Thymus (tissue), 11 donors: Measurements from ENCODE around the gene DNAJB2. TPM values are rescaled to one million over a fixed set of nuclear protein-coding genes. Genes with fewer than 3 reads are reported as not detected.

ENCODE experiments used
- DNase-seq, 9 donors: peaks; one replicate each; pipeline ENCODE4 v3.0.0-alpha.2; 2013; ENCODE audit warnings: low spot score in 9 of 9, low read depth in 6 of 9, missing footprints in 1 of 9
- H3K27ac ChIP-seq, 2 donors: one replicate each; pipeline ENCODE4 v1.5.1; 2013; ENCODE audit warnings: control low read depth in 1 of 2, low read depth in 1 of 2, low read length in 1 of 2, mild to moderate bottlenecking in 1 of 2, moderate library complexity in 1 of 2
- H3K27me3 ChIP-seq, 2 donors: one replicate each; pipeline ENCODE4 v1.5.1; 2013; ENCODE audit warnings: low read length in 1 of 2; ENCODE audit not compliant: control insufficient read depth in 2 of 2, insufficient read depth in 1 of 2
- H3K36me3 ChIP-seq, 2 donors: one replicate each; pipeline ENCODE4 v1.5.1; 2013; ENCODE audit warnings: low read length in 1 of 2, mild to moderate bottlenecking in 1 of 2, moderate library complexity in 1 of 2; ENCODE audit not compliant: control insufficient read depth in 2 of 2, insufficient read depth in 2 of 2
- H3K4me1 ChIP-seq, 2 donors: one replicate each; pipeline ENCODE4 v1.5.1; 2013; ENCODE audit warnings: low read length in 2 of 2; ENCODE audit not compliant: control insufficient read depth in 2 of 2, insufficient read depth in 2 of 2
- H3K4me3 ChIP-seq, 2 donors: one replicate each; pipeline ENCODE4 v1.5.1; 2013; ENCODE audit warnings: low read length in 2 of 2, control low read depth in 1 of 2, mild to moderate bottlenecking in 1 of 2
- H3K9me3 ChIP-seq, 2 donors: one replicate each; pipeline ENCODE4 v1.5.1; 2013; ENCODE audit warnings: low read length in 1 of 2, mild to moderate bottlenecking in 1 of 2; ENCODE audit not compliant: control insufficient read depth in 2 of 2, insufficient read depth in 1 of 2
- WGBS: extraction: QIAGEN DNeasy Blood & Tissue Kit; methylation state at CpG from one replicate; pipeline ENCODE4 v1.1.7; 2013; 5-methylcytosine and 5-hydroxymethylcytosine counted together
- polyA plus RNA-seq: library from polyadenylated mRNA; stranded (reverse); fragments of 200-250 nt; gene quantifications from one replicate; pipeline ENCODE4 v1.2.3, GENCODE V29; 2013
- total RNA-seq: library from RNA; stranded (reverse); fragments of 120-200 nt; gene quantifications from one replicate; pipeline ENCODE4 v1.2.4, GENCODE V29; 2013
- donor health status: healthy.

Gene DNAJB2
- total and polyA plus RNA-seq, 2 donors: 27.0 to 87.0 TPM

DNA sequence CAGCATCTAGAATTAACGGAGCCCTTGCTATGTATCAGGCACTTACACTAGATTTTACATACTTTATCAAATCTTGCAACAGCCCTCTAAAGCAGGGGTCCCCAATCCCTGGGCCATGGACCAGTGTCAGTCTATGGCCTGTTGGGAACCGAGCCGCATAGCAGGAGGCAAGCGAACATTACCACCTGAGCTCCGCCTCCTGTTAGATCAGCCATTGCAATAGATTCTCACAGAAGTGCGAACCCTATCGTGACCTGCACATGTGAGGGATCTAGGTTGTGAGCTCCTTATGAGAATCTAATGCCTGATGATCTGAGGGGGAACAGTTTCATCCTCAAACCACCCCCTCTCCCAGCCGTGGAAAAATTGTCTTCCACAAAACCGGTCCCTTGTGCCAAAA is 13.4 kb downstream of the DNAJB2 start:
- Histone ChIP-seq H3K27me3 (peaks cover 4 to 59% of the 10 kb centered on the region in 2 donors), H3K27ac (no peak overlapping the region), H3K4me3 (no peak overlapping the region), H3K9me3 (no peaks in the 10 kb centered on the region), H3K4me1 (peaks cover 18 to 23% of the 10 kb centered on the region in 2 donors), H3K36me3 (no peaks in the 10 kb centered on the region)
- WGBS: 97% methylated on average over 9 of the region's 9 CpGs
- DNase-seq: no peak

DNA sequence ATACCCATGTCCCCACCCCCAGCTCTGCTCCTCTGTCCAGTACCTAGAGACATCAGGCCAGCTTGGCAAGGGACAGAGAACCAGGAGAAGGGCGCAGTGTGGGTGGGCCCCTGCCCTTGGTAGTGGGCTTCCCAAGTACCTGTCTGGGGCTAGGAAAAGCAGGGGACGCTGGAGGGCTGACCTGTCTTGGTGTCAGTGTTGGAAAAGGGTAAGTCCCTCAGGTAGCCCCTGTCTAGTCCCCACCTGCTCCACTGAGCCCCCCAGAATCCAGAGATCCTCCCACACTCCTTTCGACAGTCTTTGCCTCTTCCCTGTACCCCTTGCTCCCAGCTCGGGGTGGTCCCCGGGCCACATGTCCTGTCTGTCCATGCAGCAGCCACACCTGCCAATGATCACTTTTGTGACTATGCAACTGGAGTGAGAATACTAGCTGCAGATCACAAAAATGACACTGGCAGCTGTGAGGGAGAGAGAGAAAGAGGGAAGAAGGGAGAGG is 14.6 kb downstream of the DNAJB2 start:
- no peak overlapping the region for H3K27ac ChIP-seq
- DNase-seq: no peak

DNA sequence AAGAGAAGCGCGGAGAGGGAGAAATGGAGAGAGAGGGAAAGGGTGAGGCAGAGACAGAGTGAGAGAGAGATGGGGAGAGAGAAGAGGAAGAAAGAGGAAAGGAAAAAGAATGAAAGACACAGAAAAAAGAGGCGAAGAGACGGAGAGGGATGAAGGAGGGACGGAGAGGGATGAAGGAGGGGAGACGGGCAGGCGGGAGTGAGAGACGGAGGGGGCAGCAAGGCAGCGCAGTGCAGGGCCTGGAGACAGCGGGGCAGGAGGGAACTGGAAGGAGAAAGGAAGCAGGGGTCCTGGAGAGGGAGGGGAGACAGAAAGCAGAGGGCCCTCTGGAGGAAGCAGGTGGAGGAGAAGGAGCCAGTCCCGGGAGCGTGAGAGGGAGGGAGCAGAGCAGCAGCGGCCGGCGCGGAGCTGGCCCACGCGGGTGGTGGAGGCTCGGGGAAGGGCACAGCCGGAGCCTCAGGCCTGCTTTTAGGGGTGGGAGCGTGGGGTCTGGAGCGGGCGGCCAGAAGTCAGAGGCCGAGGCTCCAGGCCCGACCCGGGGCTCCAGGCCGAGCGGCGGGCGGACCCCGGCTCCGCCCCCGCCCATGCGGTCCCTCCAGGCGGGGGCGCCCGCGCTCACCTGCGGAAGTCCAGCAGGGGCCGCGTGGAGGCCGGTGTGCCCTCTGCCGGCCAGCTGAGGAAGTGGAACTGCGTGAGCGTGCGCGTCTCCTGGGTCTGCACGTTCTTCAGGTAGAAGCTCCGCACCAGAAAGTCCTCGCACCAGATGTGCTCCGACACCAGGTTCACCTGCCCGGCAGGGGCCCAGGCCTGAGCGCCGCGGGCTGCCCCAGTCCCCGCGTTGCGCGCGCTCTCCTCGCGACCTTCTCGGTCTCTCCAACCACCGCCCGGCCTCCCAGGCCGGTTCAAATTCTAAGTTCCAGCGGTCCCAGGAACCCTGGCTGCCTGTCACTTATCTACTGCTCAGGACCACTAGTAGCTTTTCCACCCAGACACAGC is 15.5 kb downstream of the DNAJB2 start:
- peaks cover 18 to 31% of the 10 kb centered on the region in 2 donors for H3K4me1 ChIP-seq
- H3K4me3 ChIP-seq: peak overlapping the region; percentile 45 to 59
- H3K27ac ChIP-seq: peak overlapping the region in 1 of 2 donors; percentile 69
- peaks cover 6 to 68% of the 10 kb centered on the region in 2 donors for H3K27me3 ChIP-seq
- peak; percentile 71 to 92 (median 80) for DNase-seq
- no peaks in the 10 kb centered on the region for H3K36me3 ChIP-seq
- H3K9me3 ChIP-seq: no peaks in the 10 kb centered on the region
- 7% methylated on average over 67 of the region's 67 CpGs for WGBS

More for the DNA sequence above, 14.6 kb downstream of the DNAJB2 start:
- Histone ChIP-seq H3K27me3 (peaks cover 4 to 60% of the 10 kb centered on the region in 2 donors), H3K9me3 (no peaks in the 10 kb centered on the region), H3K36me3 (no peaks in the 10 kb centered on the region), H3K4me1 (peaks cover 18 to 30% of the 10 kb centered on the region in 2 donors), H3K4me3 (no peak overlapping the region)
- 94% methylated on average over 5 of the region's 5 CpGs for WGBS

DNA sequence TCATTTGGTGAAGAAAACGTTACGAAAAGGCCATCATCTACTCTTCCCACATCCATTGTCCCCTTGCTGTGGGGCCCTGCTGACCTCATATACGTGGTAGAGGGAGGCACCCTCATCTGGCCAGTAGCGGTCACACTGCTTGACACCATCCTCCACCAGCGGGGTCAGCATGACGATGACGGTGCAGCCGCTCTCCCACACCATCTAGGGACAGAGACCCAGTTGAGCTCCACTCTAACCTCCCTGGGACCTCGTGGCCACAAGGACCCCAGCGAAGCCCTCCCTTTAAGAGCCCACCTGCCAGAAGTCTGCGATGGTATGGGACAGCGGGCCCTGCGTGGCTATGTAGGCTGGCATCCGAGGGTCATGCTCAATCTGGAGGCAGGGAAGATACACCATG is 17.0 kb downstream of the DNAJB2 start:
- no peak for DNase-seq

DNA sequence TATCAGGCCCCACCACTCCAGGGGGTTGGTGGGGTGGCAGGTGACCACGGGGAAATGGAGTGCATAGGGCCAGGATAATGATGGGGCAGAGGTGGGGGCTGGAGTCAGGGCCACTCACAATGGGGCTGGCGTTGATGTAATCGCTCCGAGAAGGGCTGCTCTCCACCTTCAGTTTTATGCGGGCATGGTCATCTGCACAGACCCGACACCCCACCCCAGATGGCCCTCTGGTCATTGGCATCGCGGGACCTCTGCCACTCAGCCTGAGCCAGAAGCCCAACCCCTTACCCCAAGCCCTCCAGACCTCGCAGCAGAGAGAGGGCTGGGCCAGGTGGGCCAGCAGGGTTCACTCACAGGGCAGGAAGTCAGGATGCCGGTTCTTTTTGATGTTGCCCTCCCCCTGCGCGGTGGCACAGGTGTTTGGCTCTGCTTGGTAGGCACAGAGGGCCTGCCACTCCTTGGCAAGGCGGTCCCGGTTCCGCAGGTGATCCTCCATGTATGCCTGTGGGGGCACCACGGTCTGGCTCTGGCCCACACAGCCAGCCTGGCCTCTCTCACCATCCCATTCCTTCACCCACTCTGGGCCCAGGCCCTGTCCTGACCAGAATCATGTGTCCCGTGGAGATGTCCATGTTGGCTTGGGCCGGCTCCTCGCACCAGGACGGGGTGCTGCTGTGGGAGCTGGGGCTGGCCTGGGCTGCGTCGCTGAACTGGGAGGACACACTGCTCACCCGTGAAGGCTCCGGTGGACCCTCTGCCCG is 17.6 kb downstream of the DNAJB2 start:
- H3K4me3 ChIP-seq: no peak overlapping the region
- H3K27ac ChIP-seq: no peak overlapping the region
- peaks cover 9 to 73% of the 10 kb centered on the region in 2 donors for H3K27me3 ChIP-seq
- no peaks in the 10 kb centered on the region for H3K9me3 ChIP-seq
- H3K4me1 ChIP-seq: peaks cover 18 to 31% of the 10 kb centered on the region in 2 donors
- peak in 5 of 9 donors; percentile 47 to 81 (median 62) for DNase-seq
- no peaks in the 10 kb centered on the region for H3K36me3 ChIP-seq
- 75% methylated on average over 25 of the region's 25 CpGs for WGBS

More for the DNA sequence above, 17.0 kb downstream of the DNAJB2 start:
- WGBS: 95% methylated on average over 14 of the region's 14 CpGs
- Histone ChIP-seq H3K27me3 (peaks cover 9 to 74% of the 10 kb centered on the region in 2 donors), H3K4me3 (no peak overlapping the region), H3K9me3 (no peaks in the 10 kb centered on the region), H3K27ac (no peak overlapping the region), H3K4me1 (peaks cover 18 to 31% of the 10 kb centered on the region in 2 donors), H3K36me3 (no peaks in the 10 kb centered on the region)

DNA sequence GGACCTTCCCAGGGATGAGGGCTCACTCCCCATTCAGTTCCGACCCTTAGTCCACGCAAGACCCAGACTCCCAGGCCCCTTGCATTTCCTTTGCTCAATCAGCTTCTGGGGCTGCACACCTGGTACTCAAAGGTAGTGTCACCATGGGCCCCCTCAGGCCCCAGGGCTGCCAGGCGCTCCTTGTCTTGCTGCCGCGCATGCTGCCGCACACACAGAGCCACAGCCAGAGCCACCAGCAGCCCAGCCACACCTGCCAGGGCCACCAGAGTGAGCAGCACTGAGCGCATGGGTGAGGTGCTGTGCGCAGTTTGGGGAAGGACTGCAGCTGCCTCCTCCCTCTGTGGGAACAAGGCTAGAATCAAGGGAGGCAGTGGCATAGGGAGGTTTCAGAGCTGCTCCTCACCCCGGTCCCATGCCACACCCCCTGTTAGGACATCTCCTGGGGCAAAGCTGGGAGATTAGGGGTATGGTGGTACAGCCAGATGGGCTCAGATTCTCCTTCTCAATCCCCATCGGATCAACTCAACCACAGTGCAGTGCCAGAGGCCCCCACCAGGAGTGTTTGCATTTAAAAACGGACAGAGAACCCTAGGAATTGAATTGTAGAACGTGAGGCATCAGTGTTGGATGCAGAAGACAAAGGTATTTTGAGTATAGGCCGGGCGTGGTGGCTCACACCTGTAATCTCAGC is 18.7 kb downstream of the DNAJB2 start:
- no peaks in the 10 kb centered on the region for H3K36me3 ChIP-seq
- WGBS: 92% methylated on average over 14 of the region's 14 CpGs
- H3K4me3 ChIP-seq: no peak overlapping the region
- H3K27me3 ChIP-seq: peaks cover 9 to 73% of the 10 kb centered on the region in 2 donors
- H3K4me1 ChIP-seq: peaks cover 18 to 31% of the 10 kb centered on the region in 2 donors
- H3K27ac ChIP-seq: no peak overlapping the region
- no peak for DNase-seq
- no peaks in the 10 kb centered on the region for H3K9me3 ChIP-seq

DNA sequence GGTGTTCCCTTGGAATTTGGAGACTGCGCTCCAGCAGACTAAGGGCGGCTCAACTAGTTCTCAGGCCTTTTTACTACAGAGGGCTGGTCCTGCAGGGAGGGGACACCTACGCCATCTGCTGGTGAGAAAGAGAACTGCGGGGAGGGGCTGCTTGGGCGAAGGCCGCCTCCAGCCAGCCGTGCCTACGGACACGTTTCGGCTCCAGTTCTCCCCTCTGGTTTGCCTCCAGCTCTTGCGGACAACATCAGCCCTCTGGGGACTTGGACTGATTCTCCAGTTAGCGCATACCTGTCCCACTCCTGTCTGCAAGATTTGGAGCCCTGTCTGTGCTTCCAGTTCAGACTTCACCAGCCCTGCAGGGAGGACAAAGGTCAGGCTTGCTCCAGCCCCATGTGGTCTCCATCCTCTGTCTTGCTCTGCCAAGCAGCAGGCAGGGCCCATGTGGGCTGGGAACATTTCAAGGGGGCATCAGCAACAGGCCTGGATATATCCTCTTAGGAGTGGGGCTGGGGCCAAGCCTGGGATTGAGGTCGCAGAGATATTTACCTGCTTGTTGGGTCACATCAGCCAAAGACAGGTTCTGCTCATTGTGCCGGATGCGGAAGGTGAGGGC is 19.7 kb downstream of the DNAJB2 start:
- H3K27me3 ChIP-seq: peaks cover 6 to 73% of the 10 kb centered on the region in 2 donors
- no peaks in the 10 kb centered on the region for H3K36me3 ChIP-seq
- DNase-seq: peak; percentile 50 to 89 (median 68)
- peaks cover 18 to 31% of the 10 kb centered on the region in 2 donors for H3K4me1 ChIP-seq
- WGBS: 30% methylated on average over 15 of the region's 15 CpGs
- H3K9me3 ChIP-seq: no peaks in the 10 kb centered on the region
- H3K27ac ChIP-seq: no peak overlapping the region
- H3K4me3 ChIP-seq: no peak overlapping the region

DNA sequence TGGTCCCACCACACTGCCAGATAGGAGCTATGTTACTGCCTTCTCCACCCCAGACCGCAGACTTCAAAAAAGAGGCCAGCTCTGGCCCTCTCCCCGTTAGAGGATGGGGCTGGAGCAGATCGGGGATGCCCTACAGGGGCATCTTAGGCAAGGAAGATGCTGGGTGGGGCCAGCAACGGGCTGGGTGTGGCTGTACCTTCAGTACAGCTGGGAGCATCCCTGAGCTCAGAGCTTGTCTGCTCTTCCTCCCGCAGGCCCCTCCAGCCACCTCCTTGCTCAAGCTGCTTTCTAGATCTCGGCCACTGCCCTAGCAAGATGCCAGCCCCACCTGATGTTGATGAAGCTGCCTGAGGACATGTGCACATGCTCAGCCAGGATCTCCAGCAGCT is 20.2 kb downstream of the DNAJB2 start:
- Histone ChIP-seq H3K36me3 (no peaks in the 10 kb centered on the region), H3K4me3 (no peak overlapping the region), H3K9me3 (no peaks in the 10 kb centered on the region), H3K4me1 (peaks cover 15 to 29% of the 10 kb centered on the region in 2 donors), H3K27ac (no peak overlapping the region), H3K27me3 (peaks cover 5 to 68% of the 10 kb centered on the region in 2 donors)
- 88% methylated on average over 6 of the region's 6 CpGs for WGBS
- DNase-seq: no peak
